A673 (cell line): ENCODE data around the gene DMGDH. TPM values are rescaled to one million over a fixed set of nuclear protein-coding genes. Genes with fewer than 3 reads are reported as not detected.

Experiments used
- BruUV-seq: library from RNA; stranded (reverse); fragments of 400-500 nt; replicated peaks from 2 replicates; lab custom pipeline; 2021; lab: Mats Ljungman, UMichigan
- CTCF ChIA-PET: fragments of 300-600 bp; sonication (Branson Sonifier 250); formaldehyde crosslinking; loops from one replicate; lab custom pipeline; 2022; ENCODE audit warnings: antibody characterized with exemption; lab: Charles Lee
- POLR2A ChIA-PET: fragments of 300-600 bp; sonication (Branson Sonifier 250); formaldehyde crosslinking; loops from one replicate; lab custom pipeline; 2022; ENCODE audit warnings: antibody characterized with exemption; ENCODE audit not compliant: low non-redundant PET; lab: Charles Lee
- DNase-seq: peaks from one replicate; pipeline ENCODE4 v3.0.0-alpha.2; 2015; ENCODE audit warnings: low spot score
- H3K27ac ChIP-seq: fragments of 200-600 bp; sonication (generic); 2 replicates; pipeline ENCODE4 v1.5.1; 2016; ENCODE audit warnings: mixed run types, low read depth, mild to moderate bottlenecking, mixed read lengths, antibody characterized with exemption, low read length; ENCODE audit not compliant: poor library complexity, severe bottlenecking
- H3K27me3 ChIP-seq: fragments of 200-600 bp; sonication (generic); replicated peaks from 2 replicates; pipeline ENCODE4 v1.6.1; 2017; ENCODE audit warnings: mixed run types, low read depth, mild to moderate bottlenecking, mixed read lengths, antibody characterized with exemption, low read length; ENCODE audit not compliant: insufficient read depth, poor library complexity
- H3K36me3 ChIP-seq: fragments of 200-600 bp; sonication (generic); 2 replicates; pipeline ENCODE4 v1.6.1; 2016; ENCODE audit warnings: mixed run types, mild to moderate bottlenecking, mixed read lengths, antibody characterized with exemption, low read length; ENCODE audit not compliant: insufficient read depth, poor library complexity, severe bottlenecking
- H3K4me1 ChIP-seq: fragments of 200-600 bp; sonication (generic); 2 replicates; pipeline ENCODE4 v1.6.1; 2017; ENCODE audit warnings: mixed run types, mild to moderate bottlenecking, mixed read lengths, antibody characterized with exemption, low read length; ENCODE audit not compliant: insufficient read depth, poor library complexity, severe bottlenecking
- H3K4me3 ChIP-seq: fragments of 200-600 bp; sonication (generic); 2 replicates; pipeline ENCODE4 v1.5.1; 2016; ENCODE audit warnings: low read depth, mixed run types, mild to moderate bottlenecking, mixed read lengths, low read length; ENCODE audit not compliant: poor library complexity, severe bottlenecking
- H3K9me3 ChIP-seq: fragments of 200-600 bp; sonication (generic); 2 replicates; pipeline ENCODE4 v1.6.1; 2016; ENCODE audit warnings: mixed run types, low read depth, mild to moderate bottlenecking, mixed read lengths, antibody characterized with exemption, low read length; ENCODE audit not compliant: poor library complexity, severe bottlenecking
- EZH2 ChIP-seq: fragments of 200-600 bp; sonication (generic); IDR thresholded peaks from 2 replicates; pipeline ENCODE4 v1.6.1; 2017; ENCODE audit warnings: borderline replicate concordance, low read depth, mild to moderate bottlenecking, mixed read lengths, antibody characterized with exemption, low read length; ENCODE audit not compliant: poor library complexity, severe bottlenecking
- intact Hi-C: fragments of 100-400 bp; cut with micrococcal nuclease; formaldehyde crosslinking; loops from one replicate; pipeline ENCODE4 v1.10.0; 2022; ENCODE audit not compliant: unreplicated experiment
- total RNA-seq: library from RNA; stranded (reverse); gene quantifications from 2 replicates; pipeline ENCODE4 v1.2.3, GENCODE V29; 2021
- TF ChIP-seq, protein P1 (sequence below): fragments of 300-800, 200-600 bp; sonication (generic); conservative IDR thresholded peaks from 2 replicates; pipeline ENCODE4 v1.5.1; 2017; ENCODE audit warnings: low read depth, mild to moderate bottlenecking, antibody characterized with exemption, low read length, moderate library complexity, mixed read lengths

The DMGDH gene
- total RNA-seq, 1 experiment from 2014 or later = 0.15 TPM

DNA sequence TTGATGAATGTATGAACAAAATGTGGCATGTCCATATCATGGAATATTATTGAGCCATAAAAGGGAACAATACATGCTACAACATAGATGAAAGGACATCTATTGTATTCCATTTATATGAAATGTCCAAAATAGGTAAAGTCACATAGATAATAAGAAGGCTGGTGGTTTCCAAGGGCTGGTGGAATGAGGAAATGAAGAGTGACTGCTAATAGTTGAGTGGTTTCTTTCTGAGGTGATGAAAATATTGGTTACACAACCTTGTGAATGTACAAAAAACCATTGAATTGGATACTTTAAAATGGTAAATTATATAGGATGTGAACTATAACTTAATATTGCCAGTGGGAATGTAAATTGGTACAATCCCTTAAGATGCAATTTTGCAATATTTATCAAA lies 89.6 kb downstream of the DMGDH start:
- H3K36me3 ChIP-seq = no peaks in the 10 kb centered on the region
- no peaks in the 10 kb centered on the region for H3K9me3 ChIP-seq
- H3K27ac ChIP-seq = no peak overlapping the region
- H3K4me3 ChIP-seq = no peak overlapping the region
- TF ChIP-seq EZH2 = no peak
- TF ChIP-seq, protein P1, sequence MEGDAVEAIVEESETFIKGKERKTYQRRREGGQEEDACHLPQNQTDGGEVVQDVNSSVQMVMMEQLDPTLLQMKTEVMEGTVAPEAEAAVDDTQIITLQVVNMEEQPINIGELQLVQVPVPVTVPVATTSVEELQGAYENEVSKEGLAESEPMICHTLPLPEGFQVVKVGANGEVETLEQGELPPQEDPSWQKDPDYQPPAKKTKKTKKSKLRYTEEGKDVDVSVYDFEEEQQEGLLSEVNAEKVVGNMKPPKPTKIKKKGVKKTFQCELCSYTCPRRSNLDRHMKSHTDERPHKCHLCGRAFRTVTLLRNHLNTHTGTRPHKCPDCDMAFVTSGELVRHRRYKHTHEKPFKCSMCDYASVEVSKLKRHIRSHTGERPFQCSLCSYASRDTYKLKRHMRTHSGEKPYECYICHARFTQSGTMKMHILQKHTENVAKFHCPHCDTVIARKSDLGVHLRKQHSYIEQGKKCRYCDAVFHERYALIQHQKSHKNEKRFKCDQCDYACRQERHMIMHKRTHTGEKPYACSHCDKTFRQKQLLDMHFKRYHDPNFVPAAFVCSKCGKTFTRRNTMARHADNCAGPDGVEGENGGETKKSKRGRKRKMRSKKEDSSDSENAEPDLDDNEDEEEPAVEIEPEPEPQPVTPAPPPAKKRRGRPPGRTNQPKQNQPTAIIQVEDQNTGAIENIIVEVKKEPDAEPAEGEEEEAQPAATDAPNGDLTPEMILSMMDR = no peak
- no TSS peak for BruUV-seq
- peaks cover 7% of the 10 kb centered on the region for H3K4me1 ChIP-seq
- intact Hi-C loops = no loop called here
- no peaks in the 10 kb centered on the region for H3K27me3 ChIP-seq
- no peak for DNase-seq
- ChIA-PET CTCF (no interaction called here), POLR2A (no interaction called here)

DNA sequence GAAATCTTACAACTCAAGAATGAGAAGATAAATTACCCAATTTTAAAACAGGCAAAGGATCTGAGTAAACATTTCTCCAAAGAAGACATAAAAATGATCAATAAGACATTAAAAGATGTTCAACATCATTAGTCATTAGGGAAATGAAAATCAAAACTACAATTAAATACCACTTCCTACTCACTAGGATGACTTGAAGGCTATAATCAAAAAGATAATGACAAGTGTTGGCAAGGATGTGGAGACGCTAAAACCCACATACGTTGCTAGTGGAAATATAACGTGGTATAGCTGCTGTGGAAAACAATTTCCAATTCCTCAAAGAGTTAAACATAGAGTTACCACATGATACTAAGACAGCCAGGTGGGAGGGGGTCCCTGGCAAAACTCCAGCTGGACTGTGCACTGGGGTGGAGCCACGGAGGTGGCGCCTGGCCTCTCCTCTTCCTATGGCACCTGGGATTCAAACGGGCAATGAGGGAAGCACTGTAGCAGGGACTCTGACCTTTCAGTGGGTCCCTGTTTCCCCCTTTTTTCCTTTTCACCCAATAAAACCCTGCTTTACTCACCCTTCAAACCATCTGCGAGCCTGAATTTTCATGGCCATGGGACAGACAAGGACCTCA lies 90.2 kb downstream of the DMGDH start:
- intact Hi-C loops = no loop called here
- H3K36me3 ChIP-seq = no peaks in the 10 kb centered on the region
- H3K4me3 ChIP-seq = no peak overlapping the region
- no peaks in the 10 kb centered on the region for H3K9me3 ChIP-seq
- no peak for DNase-seq
- CTCF ChIA-PET = no interaction called here
- H3K27me3 ChIP-seq = no peaks in the 10 kb centered on the region
- POLR2A ChIA-PET = no interaction called here
- TF ChIP-seq EZH2 = no peak
- TF ChIP-seq, protein P1 = no peak
- H3K27ac ChIP-seq = no peak overlapping the region
- BruUV-seq = no TSS peak
- H3K4me1 ChIP-seq = peaks cover 7% of the 10 kb centered on the region

DNA sequence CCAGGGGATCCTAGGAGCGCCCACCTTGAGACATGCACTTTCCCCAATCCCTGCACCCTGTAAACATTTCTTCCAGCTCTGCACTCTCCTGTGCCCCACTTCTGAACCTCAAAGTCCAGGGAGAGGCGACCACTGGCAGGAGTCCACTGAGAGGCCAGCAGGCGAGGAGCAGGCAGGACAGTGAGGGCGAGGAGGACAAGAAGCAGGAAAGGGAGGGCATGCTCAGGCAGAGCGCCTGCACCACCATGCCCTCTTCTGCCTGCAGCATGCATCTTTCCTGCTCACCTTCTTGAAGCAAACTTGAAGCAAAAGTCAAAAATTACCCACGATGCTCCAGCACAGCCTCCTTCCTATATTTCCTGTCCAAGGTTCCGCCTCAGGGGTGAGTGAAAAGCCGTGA lies 94.4 kb downstream of the DMGDH start:
- intact Hi-C loops = no loop called here
- no peak for DNase-seq
- no peak for TF ChIP-seq EZH2
- TF ChIP-seq, protein P1 = no peak
- H3K4me3 ChIP-seq = no peak overlapping the region
- CTCF ChIA-PET = no interaction called here
- H3K27ac ChIP-seq = no peak overlapping the region
- H3K27me3 ChIP-seq = no peaks in the 10 kb centered on the region
- BruUV-seq = no TSS peak
- H3K9me3 ChIP-seq = no peaks in the 10 kb centered on the region
- H3K36me3 ChIP-seq = no peaks in the 10 kb centered on the region
- peaks cover 13% of the 10 kb centered on the region for H3K4me1 ChIP-seq
- POLR2A ChIA-PET = no interaction called here
